GM12864 (cell line): ENCODE data around the gene SGF29.

Experiments
- DNase-seq: peaks from one replicate; pipeline ENCODE4 v3.0.0-alpha.2; 2011; ENCODE audit warnings: low read depth
- H3K4me3 ChIP-seq: 2 replicates; pipeline ENCODE4 v1.5.1; 2011; ENCODE audit warnings: mild to moderate bottlenecking, low read depth, low read length, control low read depth
- TF ChIP-seq, protein P1 (sequence below): IDR thresholded peaks from 2 replicates; pipeline ENCODE4 v1.5.1; 2011; ENCODE audit warnings: low read depth, mild to moderate bottlenecking, moderate library complexity, low read length, control low read depth, inconsistent platforms; ENCODE audit errors: missing control alignments

Gene SGF29

DNA sequence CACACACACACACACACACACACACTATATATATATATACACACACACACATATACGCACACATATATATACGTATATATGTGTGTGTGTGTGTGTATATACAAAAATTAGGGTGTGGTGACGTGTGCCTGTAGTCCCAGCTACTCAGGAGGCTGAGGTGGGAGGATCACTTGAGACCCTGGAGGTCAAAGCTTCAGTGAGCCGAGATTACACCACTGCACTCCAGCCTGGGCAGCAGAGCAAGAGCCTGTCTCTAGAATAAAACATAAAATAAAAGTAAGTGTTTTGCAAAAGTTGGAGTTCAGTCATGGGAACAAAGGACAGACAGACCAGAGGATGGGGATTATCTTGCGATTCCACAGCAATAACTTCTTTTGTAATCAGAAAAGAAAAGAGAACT is 25.7 kb upstream of the SGF29 start:
- no peak overlapping the region for H3K4me3 ChIP-seq
- DNase-seq: no peak
- TF ChIP-seq, protein P1, sequence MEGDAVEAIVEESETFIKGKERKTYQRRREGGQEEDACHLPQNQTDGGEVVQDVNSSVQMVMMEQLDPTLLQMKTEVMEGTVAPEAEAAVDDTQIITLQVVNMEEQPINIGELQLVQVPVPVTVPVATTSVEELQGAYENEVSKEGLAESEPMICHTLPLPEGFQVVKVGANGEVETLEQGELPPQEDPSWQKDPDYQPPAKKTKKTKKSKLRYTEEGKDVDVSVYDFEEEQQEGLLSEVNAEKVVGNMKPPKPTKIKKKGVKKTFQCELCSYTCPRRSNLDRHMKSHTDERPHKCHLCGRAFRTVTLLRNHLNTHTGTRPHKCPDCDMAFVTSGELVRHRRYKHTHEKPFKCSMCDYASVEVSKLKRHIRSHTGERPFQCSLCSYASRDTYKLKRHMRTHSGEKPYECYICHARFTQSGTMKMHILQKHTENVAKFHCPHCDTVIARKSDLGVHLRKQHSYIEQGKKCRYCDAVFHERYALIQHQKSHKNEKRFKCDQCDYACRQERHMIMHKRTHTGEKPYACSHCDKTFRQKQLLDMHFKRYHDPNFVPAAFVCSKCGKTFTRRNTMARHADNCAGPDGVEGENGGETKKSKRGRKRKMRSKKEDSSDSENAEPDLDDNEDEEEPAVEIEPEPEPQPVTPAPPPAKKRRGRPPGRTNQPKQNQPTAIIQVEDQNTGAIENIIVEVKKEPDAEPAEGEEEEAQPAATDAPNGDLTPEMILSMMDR: no peak

GRCh38 chr16:28528463-28528867 is 25.3 kb upstream of the SGF29 start:
- DNase-seq: no peak
- H3K4me3 ChIP-seq: no peak overlapping the region
- TF ChIP-seq, protein P1: no peak

- H3K4me3 ChIP-seq: no peak overlapping the region
These were observed 24.6 kb upstream of the SGF29 start for GRCh38 chr16:28529124-28529523.

GRCh38 chr16:28531777-28532744 is 21.7 kb upstream of the SGF29 start:
- H3K4me3 ChIP-seq: no peak overlapping the region
- TF ChIP-seq, protein P1: no peak
- no peak for DNase-seq

More at GRCh38 chr16:28529124-28529523, 24.6 kb upstream of the SGF29 start:
- TF ChIP-seq, protein P1: no peak
- DNase-seq: no peak

DNA sequence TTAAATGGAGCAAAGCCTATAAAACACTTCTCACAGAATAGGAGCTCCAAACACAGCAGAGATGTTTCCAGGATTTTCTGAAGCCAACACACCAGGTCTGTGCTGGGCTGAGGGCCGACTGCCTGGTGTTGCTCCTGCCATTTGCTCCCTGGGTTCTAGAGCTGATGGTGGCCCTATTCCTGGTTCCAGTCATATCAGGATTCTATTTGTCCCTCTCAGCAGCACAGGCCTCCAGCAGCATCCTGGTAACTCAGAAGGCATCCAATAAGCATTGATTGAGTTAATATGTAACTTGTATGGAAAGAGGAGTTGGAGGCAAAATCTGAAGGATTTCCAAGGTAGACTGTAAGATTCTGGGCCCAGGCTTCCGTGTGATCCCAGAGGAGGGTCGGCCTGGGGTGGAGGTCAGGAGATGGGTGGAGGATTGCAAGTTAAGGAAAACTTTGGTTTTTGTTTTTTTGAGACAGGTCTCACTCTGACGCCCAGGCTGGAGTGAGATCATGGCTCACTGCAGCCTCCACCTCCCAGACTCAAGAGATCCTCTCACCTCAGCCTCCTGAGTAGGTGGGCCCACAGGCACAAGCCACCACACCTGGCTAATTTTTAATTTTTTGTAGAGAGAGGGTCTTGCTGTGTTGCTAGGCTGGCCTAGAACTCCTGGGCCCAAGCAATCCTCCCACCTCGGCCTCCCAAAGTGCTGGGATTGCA is 20.6 kb upstream of the SGF29 start:
- DNase-seq: no peak
- H3K4me3 ChIP-seq: no peak overlapping the region
- TF ChIP-seq, protein P1: no peak

GRCh38 chr16:28534542-28535373 is 19.0 kb upstream of the SGF29 start:
- DNase-seq: no peak
- TF ChIP-seq, protein P1: no peak
- H3K4me3 ChIP-seq: no peak overlapping the region
